ENCODE data around the gene MASP1.

GRCh38 chr3:187340578-187340977 lies 49.0 kb upstream of the MASP1 start:
- TF ChIP-seq CTCF (IDR thresholded peaks at IDR 0.05) (no peak), POLR2A (IDR thresholded peaks at IDR 0.05) (no peak)
